Activated CD4-positive, alpha-beta T cell treated with anti-CD3 and anti-CD28 coated beads, Interleukin-2, amount 50 U/mL, for 16 hours (primary cell): Measurements from ENCODE around the gene CHCHD4.

ENCODE experiments used
- DNase-seq: peaks from one replicate; pipeline ENCODE4 v3.0.0-alpha.2; 2020

The CHCHD4 gene

DNA sequence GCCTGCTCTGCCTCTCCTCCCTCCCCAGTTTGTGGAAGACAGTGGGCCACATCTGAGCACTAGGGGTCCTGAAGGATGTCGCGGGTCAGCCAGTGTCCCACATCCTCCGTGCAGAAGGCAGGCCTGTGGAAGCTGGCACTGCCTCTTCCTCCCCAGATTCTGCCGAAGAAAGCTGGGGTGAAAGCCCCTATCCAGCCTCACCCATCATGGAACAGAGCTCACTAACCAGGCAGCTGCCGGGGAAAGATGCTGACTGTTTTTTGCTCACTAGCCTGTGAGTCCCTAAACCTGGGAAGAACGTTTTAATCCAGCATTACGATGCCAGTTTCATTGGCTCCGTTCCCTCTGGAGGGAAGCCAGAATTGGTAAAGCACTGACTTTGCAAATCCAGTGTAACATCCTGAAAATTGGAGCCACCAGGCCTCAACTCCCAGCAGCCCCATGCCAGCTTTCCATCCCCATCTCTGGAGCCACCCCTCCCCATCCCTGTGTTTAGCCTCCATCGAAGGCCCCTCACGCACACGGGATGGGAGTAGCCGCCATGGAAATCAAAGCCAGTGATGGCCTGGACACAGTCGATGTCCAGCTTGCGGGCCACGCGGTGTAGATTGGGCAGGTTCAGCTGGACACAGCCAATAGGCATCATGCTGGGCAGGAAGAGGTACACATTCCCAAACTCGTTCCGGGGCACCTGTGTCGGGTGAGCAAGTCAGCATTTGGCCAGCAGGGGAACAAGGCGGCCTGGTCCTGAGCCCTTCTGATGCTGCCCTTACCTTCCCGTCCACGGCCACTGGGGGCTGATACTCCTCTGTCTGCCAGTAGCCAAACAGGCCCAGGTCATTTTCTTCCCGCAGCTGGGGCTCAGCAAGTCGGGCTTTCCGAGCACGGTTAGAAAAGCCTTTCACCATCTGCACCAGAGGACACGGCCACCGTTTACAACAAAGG is 23.6 kb upstream of the CHCHD4 start:
- DNase-seq: no peak

DNA sequence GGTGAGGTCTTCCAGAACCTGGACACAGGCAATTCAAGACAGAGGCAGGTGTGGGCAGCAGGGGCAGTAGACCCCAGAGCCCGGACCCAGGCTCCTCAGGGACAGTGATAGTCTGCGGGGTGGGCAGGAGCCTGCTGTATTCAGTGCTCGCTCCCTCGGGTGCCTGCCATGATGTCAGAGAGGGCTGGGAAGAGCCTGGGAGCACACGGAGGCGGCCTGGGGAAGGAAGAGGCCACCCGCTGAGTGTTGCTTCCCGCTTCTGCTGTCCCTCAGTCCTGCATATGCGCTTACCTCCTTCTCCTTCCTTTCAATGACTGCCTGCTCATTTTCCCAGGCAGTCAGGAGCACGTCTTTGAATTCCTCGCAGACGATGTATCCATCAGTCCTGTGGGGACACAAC is 22.9 kb upstream of the CHCHD4 start:
- DNase-seq: no peak

DNA sequence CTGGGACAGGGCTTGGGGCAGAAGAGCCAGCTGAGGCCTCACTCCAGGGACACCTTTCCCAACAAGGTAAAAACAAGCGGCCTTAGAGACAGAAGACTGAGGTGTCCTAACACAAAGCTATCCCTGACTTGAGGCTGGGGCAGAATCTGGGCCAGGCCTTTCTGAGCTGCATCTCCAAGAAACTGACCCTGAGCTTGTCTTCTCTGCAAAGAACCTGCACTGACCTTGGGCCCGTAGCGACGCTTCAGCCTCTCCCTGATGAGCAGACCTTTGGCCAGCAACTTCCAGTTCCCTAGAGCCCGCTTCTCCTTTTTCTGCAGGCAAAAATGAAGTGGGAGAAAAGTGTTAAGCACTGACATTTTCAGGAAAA is 22.4 kb upstream of the CHCHD4 start:
- DNase-seq: no peak

DNA sequence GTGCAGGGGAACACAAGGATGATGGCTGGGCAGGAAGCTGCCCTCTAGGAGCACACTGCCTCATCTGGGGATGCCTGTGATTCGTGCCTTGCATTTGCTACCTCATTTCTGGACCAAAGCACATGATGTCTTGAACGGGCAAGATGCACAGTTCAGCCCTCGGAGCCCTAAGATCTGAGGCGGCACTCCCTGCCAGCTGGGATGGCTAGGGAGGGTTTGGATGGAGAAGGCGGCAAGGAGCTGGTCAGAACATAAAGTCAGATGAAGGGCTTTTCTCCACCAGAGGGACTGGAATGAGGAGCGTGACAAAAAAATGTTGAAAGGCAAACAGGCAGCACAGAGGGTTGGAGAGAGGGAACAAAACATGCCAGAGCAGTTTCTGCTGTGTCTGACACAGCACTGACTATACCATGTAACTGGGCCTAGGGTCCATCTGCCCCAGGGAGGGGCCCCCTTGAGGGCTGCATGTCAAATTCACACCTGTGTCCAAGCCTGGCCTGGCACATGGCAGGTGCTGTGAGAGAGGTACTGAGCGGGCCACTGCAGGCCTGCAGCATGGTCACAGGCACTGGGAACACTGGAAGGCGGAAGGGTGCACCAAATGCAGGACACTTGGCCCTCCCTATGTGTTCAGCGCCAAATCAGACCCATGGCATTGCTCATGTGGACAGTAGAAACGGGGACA is 21.9 kb upstream of the CHCHD4 start:
- no peak for DNase-seq

DNA sequence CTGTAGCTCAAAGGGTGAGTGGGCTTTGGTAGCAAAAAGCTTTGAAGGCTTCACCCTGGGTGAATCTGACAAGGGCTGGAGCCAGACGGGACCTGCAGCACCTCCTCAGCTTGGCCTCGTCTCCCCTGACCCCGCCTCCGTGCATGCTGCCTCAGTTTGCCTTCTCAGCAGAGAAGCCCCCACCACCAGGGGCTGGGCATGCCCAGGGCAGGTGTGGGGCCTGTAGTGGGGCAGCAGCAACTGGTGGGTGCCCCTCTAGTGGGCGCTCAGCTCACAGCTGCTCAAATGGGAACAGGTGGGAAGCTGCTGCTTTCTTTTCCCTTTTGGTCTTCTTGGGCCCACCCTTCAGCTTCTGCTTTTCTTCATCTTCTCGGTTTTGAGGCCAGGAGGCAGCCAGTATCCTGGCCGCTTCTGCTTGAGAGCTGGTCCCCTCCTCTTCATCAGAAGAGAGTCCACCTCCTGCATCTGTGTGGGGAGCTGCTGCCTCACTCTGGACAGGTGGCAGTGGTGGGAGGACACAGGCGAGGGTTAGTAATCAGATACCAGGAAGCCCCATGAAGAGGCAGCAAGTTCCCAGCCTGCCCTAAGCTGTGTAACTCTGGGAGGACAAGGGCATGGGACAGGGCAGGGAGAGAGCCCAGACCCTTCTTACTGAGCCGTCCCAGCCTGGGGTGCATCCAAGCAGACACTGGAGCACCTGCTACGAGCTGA is 21.2 kb upstream of the CHCHD4 start:
- no peak for DNase-seq

DNA sequence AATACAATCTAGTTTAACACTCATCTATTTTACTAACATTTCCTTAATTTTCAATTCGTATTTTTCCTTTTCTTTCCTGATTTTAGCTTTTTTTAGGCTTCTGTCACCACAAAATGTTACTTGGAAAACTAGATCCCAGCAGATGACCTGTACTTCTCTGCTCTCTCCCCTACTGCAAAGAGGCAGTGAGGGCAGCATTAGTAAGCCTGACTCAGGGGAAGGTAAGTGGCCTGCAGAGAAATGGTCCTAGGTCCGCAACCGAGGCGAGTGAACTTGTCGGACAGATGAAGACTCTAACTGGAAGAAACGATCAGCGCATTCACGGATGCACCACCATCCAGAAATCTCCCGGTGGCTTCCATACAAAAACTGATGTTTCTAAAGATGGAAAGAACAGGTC is 20.6 kb upstream of the CHCHD4 start:
- DNase-seq: no peak

DNA sequence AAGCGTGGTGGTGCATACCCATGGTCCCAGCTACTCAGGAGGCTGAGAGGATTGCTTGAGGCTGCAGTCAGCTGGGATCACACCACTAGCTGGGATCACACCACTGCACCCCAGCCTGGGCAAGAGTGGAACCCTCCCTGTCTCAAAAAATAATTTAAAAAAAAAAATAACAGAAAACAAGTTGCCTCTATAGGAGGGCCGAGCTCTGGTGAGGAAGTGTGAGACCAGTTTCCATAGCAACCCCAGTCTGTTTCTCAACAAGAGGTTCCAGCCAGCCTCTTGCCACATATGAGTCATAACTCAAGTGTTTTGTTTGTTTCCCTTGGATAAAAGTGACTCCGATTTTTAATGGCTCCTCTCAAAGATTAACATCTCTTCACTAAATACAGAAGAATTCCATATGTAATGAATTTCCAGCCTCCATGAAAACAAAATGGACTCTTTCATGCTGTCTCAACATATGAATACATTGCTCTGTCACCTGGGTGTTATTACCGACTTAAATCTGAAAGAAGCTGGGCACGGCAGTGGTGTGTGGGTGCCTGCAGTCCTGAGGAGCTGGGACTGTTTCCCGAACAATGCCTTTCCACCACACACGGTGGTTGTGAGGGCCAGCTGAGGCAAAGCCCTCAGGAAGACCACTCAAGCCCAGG is 19.9 kb upstream of the CHCHD4 start:
- DNase-seq: peak; percentile 93

DNA sequence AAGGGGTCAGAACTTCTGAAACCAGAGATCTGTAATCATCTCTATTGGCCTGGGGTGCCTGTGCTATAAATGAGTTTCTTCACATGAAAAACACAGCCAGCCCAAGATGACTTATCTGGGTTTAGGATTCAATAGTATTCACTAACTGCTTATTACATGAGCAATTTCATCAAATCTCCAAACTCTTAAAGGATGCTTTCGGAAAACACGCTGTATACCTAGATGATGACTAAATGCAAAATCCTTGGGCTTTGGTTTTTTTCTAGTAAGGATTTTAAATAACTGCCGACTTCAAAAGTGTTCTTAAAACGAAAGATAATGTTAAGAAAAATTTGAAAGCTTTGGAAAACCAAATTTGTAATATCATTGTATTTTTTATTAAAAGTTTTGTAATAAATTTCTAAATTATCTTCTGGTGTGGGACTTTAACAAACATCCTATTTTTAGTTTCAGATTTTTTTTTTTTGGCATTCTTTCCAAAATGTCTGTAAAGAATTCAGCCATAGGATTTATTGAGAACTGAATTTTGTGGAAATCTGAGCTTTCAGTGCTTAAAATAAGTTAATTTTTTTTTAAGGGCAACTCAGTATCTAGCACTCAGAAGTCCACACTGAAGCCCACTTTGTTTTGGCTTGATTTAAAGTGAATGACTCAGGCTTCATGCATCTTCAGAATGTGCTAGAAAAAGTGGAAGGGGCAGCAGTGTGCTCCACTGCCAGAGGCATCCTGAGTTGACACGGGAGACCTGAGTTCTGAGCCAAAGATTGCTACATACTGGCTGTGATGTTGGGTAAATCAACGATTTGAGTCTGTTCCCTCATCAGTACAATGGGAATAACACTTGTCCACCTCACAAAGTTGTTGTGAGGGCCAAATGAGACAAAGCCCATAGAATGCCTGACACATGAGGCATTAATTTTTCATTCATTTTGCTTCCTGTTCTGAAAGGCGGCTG is 18.9 kb upstream of the CHCHD4 start:
- DNase-seq: peak; percentile 31

DNA sequence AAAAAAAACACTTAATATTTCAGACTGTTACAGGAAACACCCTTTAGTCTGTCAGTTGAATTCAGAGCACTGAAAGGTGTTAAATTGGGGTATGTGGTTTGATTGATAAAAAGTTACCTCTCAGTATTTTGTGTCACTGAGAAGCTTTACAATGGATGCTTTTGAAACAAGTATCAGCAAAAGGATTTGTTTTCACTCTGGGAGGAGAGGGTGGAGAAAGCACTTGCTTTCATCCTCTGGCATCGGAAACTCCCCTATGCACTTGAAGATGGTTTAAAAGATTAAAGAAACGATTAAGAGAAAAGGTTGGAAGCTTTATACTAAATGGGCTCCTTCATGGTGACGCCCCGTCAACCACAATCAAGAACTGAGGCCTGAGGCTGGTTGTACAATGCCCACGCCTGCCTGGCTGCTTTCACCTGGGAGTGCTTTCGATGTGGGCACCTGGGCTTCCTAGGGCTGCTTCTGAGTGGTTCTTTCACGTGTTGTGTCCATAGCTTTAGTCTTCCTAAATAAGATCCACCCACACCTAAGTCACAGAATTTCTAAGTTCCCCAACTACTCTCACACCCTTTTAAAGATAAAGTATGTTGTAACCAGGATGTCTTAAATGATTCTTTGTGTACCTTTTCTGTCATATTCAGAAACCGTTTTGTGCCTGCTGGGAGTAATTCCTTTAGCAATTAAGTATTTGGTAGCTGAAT is 18.0 kb upstream of the CHCHD4 start:
- DNase-seq: no peak

DNA sequence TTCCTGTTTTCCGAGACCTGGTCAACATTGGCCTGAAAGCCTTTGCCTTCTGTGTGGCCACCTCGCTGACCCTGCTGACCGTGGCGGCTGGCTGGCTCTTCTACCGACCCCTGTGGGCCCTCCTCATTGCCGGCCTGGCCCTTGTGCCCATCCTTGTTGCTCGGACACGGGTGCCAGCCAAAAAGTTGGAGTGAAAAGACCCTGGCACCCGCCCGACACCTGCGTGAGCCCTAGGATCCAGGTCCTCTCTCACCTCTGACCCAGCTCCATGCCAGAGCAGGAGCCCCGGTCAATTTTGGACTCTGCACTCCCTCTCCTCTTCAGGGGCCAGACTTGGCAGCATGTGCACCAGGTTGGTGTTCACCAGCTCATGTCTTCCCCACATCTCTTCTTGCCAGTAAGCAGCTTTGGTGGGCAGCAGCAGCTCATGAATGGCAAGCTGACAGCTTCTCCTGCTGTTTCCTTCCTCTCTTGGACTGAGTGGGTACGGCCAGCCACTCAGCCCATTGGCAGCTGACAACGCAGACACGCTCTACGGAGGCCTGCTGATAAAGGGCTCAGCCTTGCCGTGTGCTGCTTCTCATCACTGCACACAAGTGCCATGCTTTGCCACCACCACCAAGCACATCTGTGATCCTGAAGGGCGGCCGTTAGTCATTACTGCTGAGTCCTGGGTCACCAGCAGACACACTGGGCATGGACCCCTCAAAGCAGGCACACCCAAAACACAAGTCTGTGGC is 17.1 kb upstream of the CHCHD4 start:
- no peak for DNase-seq

DNA sequence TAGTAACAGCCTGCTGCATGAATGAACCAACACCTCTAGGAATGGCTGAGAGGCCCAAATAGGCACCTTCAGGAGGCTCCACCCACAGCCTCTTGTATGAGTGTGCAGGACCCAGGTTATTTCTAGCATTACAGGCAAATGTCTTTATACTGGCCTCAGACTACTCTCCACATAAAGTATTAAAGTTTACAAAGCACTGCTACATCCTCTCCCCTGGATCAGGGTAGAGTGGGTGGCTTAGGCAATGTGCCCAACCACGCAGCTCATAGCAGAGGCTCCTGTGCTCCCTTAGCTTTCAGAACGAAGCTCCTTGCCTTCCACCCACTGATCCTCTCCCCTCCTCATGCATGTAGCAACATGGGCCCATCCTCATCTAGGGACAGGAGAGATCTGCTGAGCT is 16.5 kb upstream of the CHCHD4 start:
- peak; percentile 10 for DNase-seq

DNA sequence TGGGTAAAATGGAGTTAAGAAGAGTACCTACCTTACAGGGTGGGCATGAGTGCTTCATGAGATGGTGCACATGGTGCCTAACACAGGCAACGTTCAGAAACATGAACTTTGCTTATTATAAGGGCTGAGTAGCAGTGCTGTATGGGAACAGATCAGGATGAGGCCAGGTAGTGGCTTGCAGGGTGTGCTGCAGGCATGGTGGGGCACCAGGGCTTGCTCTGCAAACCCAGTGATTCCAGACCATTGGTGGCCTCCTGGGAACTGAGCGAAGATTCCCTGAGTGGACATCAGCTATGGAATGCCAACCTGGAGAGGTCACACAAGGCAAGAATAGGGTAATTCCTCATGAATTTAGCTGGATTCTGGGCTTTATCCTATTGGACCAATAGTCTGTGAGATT is 16.0 kb upstream of the CHCHD4 start:
- DNase-seq: no peak

DNA sequence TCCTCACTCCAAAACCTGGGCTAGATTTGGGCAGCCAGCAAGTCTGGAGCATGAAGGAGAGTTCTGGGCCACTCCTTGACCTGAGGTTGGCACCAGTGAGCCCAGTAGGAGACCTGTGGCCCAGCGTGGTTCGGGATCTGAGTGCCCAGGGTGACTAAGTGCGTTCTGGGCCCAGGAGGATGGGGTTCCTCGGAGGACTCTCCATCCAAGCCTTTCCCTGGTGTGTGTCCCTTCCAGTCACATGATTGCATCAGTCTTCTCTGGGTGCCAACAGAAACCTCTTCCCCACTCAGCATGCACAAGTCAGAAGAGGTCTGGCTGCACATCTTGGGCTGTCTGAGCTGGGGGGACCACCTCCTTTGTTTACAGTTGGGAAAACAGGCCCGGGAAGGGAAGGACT is 15.1 kb upstream of the CHCHD4 start:
- no peak for DNase-seq

DNA sequence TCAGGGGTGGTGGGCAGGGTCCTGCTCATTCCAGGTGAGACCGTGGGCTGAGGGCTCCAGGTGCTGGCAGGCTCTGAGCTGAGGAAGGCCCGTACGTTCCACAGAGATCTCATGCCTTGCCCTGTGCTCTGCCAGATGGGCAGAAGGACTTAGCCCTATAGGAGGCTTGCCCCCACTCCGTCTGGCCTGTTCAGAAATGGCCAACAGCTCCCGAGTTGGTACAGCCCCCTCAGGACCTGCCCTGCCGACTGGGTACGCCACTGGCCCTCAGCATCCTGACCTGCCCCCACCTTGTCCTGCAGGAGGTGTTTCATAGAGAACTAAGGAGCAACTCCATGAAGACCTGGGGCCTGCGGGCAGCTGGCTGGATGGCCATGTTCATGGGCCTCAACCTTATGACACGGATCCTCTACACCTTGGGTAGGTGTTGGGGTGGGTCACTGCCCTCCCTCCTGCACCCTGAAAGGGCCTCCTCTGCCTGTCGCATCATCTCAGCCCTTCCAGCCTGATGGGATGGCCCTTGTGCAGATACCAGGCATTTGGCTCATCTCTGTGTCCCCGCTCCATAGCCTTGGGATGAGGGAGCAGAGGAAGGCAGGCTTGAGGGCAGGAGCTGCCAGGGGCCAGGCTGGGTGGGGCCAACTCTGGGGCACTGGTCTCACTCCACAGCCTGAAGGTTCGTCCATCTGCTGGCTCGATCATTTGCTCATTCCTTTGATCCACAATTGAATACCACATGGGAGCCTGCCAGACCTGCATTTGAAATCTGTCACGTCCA is 14.4 kb upstream of the CHCHD4 start:
- DNase-seq: no peak

DNA sequence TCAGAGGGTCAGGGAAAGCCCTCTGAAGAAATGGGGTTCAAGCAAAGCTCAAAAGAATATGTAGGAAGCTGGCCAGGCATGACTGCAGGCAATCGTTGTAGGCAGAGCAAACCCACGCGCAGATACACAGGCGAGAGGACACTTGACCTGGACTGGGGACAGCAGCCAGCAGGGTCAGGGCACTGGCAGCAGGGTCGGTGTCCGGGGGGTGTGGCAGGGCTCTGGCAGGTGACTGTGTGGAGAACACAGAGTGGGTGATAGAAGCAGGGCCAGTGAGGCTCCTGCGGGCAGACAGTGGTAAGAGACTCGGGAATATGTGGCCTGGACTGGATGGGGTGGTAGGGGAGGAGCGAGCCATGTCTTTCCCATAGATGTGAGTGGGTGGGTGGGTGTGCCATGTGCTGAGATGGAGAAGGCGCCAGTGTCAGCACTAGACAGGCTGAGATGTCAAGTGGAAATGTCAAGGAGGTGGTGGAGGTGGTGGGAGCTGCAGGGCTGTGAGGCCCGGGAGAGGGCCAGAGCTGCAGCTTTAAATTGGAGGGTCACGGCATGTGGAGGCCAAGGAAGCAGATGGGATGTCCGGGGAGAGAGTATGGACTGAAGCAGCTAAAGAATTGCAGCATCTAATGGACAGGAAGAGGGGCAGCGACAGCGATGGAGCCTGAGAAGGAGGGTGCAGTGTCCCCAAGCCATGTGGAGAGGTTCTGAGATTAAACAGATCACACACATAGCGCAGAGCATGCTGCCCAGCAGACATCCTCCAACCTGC is 13.6 kb upstream of the CHCHD4 start:
- DNase-seq: no peak

DNA sequence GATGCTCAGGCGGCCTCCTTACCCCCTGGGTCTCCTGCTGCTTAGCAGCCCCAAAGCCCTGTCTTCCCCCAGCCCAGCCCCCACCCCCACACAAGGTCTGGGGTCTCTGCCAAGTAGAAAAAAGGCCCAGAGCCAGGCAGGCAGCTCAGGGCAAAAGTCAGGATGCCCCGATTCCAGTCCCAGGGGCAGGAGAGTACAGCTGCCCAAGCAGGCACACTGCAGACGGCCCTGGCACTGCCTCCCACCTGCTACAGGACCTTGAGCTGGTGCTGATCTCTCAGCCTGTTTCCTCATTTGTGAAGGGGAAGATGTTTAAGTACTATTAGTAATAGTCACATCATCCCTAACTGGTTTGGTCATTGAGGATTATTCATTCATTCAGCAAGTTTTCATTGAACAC is 12.8 kb upstream of the CHCHD4 start:
- no peak for DNase-seq

DNA sequence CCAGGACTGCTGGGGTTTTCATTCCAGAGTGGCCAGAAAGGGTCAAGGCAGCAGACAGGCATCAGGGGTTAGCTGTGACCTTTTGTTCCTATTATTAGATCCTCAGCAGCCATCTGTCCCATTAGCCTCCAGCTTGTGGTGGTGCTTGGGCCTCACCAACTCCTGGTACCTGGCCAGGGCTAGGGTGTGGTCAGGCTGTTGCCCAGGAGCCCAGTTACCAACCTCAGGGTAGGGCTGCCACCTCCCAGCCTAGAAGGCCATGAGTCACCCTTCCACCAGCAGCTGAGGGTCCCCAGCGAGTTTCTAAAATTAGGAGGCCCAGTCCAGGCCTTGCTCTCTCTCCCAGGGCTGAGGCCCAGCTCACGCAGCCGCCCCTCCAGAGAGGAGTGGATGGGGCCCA is 12.3 kb upstream of the CHCHD4 start:
- DNase-seq: no peak

DNA sequence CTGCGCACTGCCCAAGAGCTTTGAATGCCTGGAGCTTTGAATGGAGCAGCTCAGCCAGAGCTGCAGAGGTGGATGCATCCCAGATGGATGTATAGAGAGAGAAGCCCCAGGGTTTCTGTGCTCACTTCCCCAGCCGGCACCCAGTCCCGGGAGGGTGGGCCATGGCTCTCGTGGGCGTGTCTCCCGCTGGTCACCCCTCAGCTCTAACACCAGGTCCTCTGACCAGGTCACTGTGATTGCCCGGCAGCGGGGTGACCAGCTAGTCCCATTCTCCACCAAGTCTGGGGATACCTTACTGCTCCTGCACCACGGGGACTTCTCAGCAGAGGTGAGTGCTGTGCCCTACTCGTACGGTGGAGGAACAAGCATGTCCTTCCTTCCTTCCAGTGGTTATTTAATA is 10.9 kb upstream of the CHCHD4 start:
- no peak for DNase-seq

DNA sequence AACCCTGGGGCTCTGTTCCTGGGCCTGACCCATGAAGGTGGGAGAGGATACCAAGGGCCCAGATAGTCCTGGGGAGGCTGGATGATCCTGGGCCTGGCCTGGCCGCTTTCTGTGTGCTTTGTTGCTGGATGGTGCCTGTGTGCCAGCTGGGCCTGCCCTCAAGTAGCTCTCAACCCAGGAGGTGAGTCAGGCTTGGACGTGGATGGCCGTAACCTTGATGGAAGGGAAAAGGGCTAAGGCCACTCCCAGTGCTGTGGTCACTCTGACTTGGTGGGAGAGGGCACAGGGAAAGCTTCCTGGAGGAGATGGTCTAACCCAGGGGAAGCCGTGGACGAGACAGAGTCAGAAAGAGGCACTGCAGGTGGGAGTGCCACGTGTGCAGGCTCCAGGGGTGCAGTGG is 9.6 kb upstream of the CHCHD4 start:
- DNase-seq: no peak
